AG10803 (cell line): ENCODE data around the gene RBL1.
"Not testable (repeated sequence)": the region's sequence is repeated elsewhere in the genome, so short reads cannot be mapped to it uniquely, and the experiment has no call there.

Experiments used
- DNase-seq: peaks from one replicate; pipeline ENCODE4 v3.0.0; 2010; ENCODE audit warnings: low read depth
- H3K4me3 ChIP-seq: 2 replicates; pipeline ENCODE4 v1.5.1; 2011; ENCODE audit warnings: mild to moderate bottlenecking, low read length, control low read depth
- TF ChIP-seq, protein P1 (sequence below): conservative IDR thresholded peaks from 2 replicates; pipeline ENCODE4 v1.5.1; 2011; ENCODE audit warnings: mild to moderate bottlenecking, low read length, control low read depth, inconsistent platforms

RBL1 gene

DNA sequence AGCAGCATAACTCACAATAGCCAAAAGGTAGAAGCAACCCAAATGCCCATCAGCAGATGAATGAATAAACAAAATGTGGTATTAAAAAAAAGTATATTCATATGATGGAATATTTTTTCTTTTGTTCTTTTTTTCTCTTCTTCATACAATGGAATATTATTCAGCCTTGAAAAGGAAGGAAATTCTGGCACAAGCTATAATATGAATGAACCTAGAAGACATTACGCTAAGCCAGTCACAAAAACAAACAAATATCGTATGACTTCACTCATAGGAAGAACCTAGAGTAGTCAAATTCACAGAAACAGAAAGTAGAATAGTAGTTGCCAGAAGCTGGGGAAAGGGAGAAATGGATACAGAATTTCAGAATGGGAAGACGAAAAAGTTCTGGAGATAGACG, 63.7 kb downstream of the RBL1 start:
- no peak for DNase-seq
- H3K4me3 ChIP-seq = no peak overlapping the region
- TF ChIP-seq, protein P1, sequence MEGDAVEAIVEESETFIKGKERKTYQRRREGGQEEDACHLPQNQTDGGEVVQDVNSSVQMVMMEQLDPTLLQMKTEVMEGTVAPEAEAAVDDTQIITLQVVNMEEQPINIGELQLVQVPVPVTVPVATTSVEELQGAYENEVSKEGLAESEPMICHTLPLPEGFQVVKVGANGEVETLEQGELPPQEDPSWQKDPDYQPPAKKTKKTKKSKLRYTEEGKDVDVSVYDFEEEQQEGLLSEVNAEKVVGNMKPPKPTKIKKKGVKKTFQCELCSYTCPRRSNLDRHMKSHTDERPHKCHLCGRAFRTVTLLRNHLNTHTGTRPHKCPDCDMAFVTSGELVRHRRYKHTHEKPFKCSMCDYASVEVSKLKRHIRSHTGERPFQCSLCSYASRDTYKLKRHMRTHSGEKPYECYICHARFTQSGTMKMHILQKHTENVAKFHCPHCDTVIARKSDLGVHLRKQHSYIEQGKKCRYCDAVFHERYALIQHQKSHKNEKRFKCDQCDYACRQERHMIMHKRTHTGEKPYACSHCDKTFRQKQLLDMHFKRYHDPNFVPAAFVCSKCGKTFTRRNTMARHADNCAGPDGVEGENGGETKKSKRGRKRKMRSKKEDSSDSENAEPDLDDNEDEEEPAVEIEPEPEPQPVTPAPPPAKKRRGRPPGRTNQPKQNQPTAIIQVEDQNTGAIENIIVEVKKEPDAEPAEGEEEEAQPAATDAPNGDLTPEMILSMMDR = no peak

DNA sequence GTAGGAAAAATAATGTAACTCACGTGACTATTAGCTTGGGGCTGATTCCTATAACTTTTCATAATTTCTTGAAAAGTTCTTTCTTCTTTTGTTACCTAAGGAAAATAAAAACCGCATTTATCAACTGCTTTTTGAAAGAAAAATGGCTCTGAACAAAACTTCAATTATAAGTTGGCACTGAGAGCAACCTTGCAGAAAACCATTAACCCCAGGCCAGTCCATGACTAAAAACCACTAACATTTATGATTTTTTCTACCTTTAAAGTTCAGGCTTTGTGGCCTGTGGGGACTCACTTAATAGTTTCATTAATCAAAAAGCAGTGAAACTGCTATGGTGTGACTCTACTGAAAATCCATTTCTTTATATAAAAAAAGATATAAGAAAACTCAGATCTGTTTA, 75.2 kb downstream of the RBL1 start:
- no peak for DNase-seq
- no peak overlapping the region for H3K4me3 ChIP-seq
- TF ChIP-seq, protein P1 = no peak

DNA sequence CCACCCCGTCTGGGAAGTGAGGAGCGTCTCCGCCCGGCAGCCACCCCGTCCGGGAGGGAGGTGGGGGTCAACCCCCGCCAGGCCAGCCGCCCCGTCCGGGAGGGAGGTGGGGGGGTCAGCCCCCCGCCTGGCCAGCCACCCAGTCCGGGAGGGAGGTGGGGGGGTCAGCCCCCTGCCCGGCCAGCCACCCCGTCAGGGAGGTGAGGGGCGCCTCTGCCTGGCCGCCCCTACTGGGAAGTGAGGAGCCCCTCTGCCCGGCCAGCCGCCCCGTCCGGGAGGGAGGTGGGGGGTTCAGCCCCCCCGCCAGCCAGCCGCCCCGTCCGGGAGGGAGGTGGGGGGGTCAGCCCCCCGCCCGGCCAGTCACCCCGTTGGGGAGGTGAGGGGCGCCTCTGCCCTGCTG, 83.2 kb downstream of the RBL1 start:
- H3K4me3 ChIP-seq, DNase-seq: not testable (repeated sequence)

DNA sequence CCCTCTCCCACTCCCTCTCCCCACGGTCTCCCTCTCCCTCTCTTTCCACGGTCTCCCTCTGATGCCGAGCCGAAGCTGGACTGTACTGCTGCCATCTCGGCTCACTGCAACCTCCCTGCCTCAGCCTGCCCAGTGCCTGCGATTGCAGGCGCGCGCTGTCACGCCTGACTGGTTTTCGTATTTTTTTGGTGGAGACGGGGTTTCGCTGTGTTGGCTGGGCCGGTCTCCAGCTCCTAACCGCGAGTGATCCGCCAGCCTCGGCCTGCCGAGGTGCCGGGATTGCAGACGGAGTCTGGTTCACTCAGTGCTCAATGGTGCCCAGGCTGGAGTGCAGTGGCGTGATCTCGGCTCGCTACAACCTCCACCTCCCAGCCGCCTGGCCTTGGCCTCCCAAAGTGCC, 83.9 kb downstream of the RBL1 start:
- not testable (repeated sequence) for H3K4me3 ChIP-seq, DNase-seq

DNA sequence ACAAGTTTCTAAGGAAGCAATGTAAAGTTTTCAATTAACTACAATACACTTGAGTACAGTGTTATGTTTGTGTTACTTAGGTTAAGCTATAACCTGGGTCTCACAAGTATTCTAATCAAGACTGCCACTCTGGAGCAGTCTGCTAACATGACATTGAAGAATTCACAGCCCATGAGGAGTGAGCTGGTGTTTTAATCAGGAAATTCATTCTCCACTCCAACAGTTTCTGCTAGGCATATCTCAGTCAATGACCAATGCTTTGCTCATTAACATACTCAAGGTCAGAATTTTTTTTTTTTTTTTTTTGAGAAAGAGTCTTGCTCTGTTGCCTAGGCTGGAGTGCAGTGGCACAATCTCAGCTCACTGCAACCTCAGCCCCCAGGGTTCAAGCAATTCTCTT, 84.7 kb downstream of the RBL1 start:
- TF ChIP-seq, protein P1 = no peak
- H3K4me3 ChIP-seq = no peak overlapping the region
- no peak for DNase-seq

DNA sequence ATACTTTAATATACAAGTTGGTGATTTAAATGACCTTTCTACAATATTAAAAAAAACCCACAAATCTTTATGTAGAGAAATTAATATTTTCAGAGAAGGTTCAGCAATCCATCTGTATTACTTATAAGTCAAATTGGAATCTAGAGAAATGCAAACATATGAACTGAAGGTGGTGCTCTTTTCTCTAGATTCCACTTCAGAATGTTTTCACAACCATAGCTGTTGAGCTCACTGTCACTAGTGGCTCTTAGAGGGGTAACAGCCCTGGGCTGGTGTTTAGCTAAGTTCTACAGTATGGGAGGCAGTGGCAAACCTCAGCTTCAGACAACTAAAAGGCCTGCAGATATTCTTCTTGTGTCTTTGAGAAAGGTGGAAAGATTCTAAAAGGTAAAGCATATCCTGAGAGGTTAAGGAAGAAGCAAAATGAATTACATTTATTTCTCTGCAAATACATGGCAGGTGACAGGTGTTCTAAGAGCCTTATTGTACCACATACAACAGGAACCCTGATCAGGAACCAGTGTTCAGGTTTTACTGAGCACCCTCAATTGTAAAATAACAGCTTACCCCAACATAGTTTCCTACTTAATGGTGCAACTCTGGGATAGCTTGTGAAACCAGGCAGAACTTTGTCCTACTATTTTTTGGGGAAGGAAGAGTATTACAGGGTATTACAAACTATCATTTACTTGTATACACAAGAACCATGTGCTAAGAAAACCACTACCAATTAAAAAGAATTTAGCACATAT, 87.7 kb downstream of the RBL1 start:
- TF ChIP-seq, protein P1 = peak; percentile 32
- DNase-seq = peak; percentile 24
- H3K4me3 ChIP-seq = no peak overlapping the region

DNA sequence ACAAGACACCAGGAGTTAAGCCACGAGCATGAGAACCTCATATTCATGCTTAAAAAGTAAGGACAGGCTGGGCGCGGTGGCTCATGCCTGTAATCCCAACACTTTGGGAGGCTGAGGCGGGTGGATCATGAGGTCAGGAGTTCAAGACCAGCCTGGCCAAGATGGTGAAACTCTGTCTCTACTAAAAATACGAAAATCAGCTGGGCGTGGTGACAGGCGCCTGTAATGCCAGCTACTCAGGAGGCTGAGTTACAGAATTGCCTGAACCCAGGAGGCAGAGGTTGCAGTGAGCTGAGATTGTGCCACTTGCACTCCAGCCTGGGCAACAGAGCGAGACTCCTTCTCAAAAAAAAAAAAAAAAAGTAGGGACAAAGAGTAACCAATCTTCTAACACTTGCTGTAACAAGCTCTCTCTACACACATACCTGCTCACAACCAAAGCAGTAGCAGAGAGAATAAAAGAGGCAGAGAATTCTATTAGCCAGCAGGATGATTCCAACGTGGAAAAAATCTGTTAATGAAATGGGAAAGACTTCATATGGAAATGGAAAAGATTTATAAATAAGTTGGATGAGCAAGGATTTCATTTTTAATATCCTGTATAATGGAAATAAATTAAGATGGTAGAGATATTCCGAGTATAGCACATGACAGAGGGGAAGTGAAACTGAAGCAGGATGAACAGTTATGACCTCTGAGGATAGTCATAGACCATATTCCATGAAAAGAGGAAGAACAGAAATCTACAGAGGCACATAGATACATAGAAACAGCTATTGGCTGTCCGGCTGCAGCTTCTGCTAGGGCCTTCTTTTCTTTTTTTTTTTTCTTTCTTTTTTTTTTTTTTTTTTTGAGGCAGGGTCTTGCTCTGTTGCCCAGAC, 90.5 kb downstream of the RBL1 start:
- not testable (repeated sequence) for H3K4me3 ChIP-seq, DNase-seq

DNA sequence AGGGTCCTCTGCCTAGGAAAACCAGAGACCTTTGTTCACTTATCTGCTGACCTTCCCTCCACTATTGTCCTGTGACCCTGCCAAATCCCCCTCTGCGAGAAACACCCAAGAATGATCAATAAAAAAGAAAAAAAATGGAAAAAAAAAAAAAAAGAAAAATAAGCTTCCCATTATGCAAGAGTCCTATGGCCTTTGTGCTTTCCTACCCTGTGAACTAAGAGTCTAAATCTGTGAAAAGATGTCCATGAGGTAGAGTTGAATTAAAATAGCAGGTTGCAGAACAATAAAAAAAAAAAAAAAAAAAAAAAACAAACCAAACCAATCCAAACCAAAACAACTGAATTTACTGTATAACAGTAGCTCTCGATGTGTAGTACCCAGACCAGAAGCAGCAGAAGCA, 94.2 kb downstream of the RBL1 start:
- H3K4me3 ChIP-seq = not testable (repeated sequence)

DNA sequence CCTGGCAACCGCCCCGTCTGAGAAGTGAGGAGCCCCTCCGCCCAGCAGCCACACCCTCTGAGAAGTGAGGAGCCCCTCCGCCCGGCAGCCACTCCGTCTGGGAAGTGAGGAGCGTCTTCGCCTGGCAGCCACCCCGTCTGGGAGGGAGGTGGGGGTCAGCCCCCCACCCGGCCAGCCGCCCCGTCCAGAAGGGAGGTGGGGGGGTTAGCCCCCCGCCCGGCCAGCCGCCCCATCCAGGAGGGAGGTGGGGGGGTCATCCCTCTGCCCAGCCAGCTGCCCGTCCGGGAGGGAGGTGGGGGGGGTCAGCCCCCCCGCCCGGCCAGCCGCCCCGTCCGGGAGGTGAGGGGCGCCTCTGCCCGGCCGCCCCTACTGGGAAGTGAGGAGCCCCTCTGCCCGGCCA, 95.6 kb downstream of the RBL1 start:
- DNase-seq, H3K4me3 ChIP-seq: not testable (repeated sequence)

More for the DNA sequence above, 94.2 kb downstream of the RBL1 start:
- not testable (repeated sequence) for DNase-seq

DNA sequence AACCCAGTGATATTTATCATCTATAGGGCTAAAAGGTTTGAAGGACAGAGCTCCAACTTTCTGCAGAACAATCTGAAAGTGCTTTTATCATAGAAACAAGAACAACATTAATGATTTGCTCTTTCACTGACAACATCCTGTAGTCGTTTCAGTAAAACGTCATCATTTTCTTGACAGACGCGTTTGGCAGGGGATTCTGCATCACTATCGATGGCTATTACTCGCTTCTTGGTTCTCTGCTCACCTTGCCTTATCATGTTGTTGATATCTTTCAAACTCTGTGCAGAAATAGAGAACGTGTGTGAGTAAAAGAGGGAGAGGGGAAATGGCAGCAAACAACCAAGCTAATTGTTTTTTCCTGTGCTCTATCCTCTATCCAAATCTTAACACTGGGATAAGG, 97.1 kb downstream of the RBL1 start:
- TF ChIP-seq, protein P1 = no peak
- DNase-seq = no peak
- no peak overlapping the region for H3K4me3 ChIP-seq
